AG04449 (cell line): Measurements from ENCODE around the gene MAP1B.

Source experiments
- CTCF ChIA-PET: fragments of 350-600 bp; formaldehyde crosslinking; extraction: SDS; loops from one replicate; lab custom pipeline; 2021; ENCODE audit warnings: antibody characterized with exemption; lab: Yijun Ruan, JAX
- POLR2A ChIA-PET: fragments of 400-600, 350-600 bp; formaldehyde crosslinking; extraction: SDS; loops from one replicate; lab custom pipeline; 2020; ENCODE audit warnings: antibody characterized with exemption, inconsistent platforms; lab: Yijun Ruan, JAX
- DNase-seq: peaks from one replicate; pipeline ENCODE4 v3.0.0-alpha.2; 2010; ENCODE audit warnings: low read depth, low spot score
- H3K4me3 ChIP-seq: 2 replicates; pipeline ENCODE4 v1.5.1; 2011; ENCODE audit warnings: low read depth, mild to moderate bottlenecking, control low read depth, low read length
- CTCF ChIP-seq: IDR thresholded peaks from one replicate; pipeline ENCODE4 v1.5.1; 2011; ENCODE audit warnings: mild to moderate bottlenecking, moderate library complexity, low read length, control low read depth, inconsistent platforms; ENCODE audit not compliant: insufficient read depth; ENCODE audit errors: missing control alignments

MAP1B gene

GRCh38 chr5:72241346-72242003, 134.2 kb downstream of the MAP1B start:
- ChIA-PET CTCF (no interaction called here), POLR2A (no interaction called here)
- no peak for DNase-seq
- no peak for TF ChIP-seq CTCF
- no peak overlapping the region for H3K4me3 ChIP-seq

- no peak for TF ChIP-seq CTCF
- CTCF ChIA-PET, result no interaction called here
- POLR2A ChIA-PET, result no interaction called here
- no peak for DNase-seq
- no peak overlapping the region for H3K4me3 ChIP-seq
Measured at GRCh38 chr5:72242796-72243475, 135.7 kb downstream of the MAP1B start.

GRCh38 chr5:72243706-72244105, 136.4 kb downstream of the MAP1B start:
- ChIA-PET CTCF (no interaction called here), POLR2A (no interaction called here)
- DNase-seq, result no peak
- no peak overlapping the region for H3K4me3 ChIP-seq
- TF ChIP-seq CTCF, result no peak

- ChIA-PET CTCF (interaction anchor here (0.6 to 5.4 kb wide), 10 partner anchors 8 to 134 kb away, joined by 3 to 29 read pairs (median 3); no protein-coding TSS in a partner anchor), POLR2A (no interaction called here)
- H3K4me3 ChIP-seq, result no peak overlapping the region
- no peak for DNase-seq
- peak; percentile 61 for TF ChIP-seq CTCF
Measured at GRCh38 chr5:72244862-72245371, 137.6 kb downstream of the MAP1B start.

- POLR2A ChIA-PET, result no interaction called here
Measured at GRCh38 chr5:72245546-72245945, 138.3 kb downstream of the MAP1B start.

More at GRCh38 chr5:72245546-72245945, 138.3 kb downstream of the MAP1B start:
- no peak for DNase-seq
- no peak overlapping the region for H3K4me3 ChIP-seq
- no peak for TF ChIP-seq CTCF
- CTCF ChIA-PET, result interaction anchor here (0.6 to 5.4 kb wide), 11 partner anchors 9 to 134 kb away, joined by 3 to 29 read pairs (median 3); no protein-coding TSS in a partner anchor
